Activated naive CD4-positive, alpha-beta T cell treated with anti-CD3 and anti-CD28 coated beads for 36 hours (primary cell): Measurements from ENCODE around the gene WDPCP. TPM values are rescaled to one million over a fixed set of nuclear protein-coding genes. Genes with fewer than 3 reads are reported as not detected.
"Not testable (repeated sequence)": the region's sequence is repeated elsewhere in the genome, so short reads cannot be mapped to it uniquely, and the experiment has no call there.

Experiments used
- CTCF ChIA-PET: fragments of 350-600 bp; sonication (Branson Sonifier 250); formaldehyde crosslinking; loops from one replicate; lab custom pipeline; 2021; ENCODE audit warnings: antibody characterized with exemption; lab: Charles Lee
- DNase-seq: peaks from one replicate; pipeline ENCODE4 v3.0.0-alpha.2; 2020
- H3K27ac Mint-ChIP-seq: one replicate; pipeline ENCODE4 v1.8.0; 2021; ENCODE audit warnings: mild to moderate bottlenecking, mixed read lengths
- H3K27me3 Mint-ChIP-seq: one replicate; pipeline ENCODE4 v1.8.0; 2021; ENCODE audit warnings: low read depth, mixed read lengths
- H3K36me3 Mint-ChIP-seq: one replicate; pipeline ENCODE4 v1.8.0; 2021; ENCODE audit warnings: low read depth, mixed read lengths
- H3K4me1 Mint-ChIP-seq: one replicate; pipeline ENCODE4 v1.8.0; 2021; ENCODE audit warnings: low read depth, mixed read lengths
- H3K4me3 Mint-ChIP-seq: one replicate; pipeline ENCODE4 v1.8.0; 2021; ENCODE audit warnings: mild to moderate bottlenecking, moderate library complexity, mixed read lengths
- H3K9me3 Mint-ChIP-seq: one replicate; pipeline ENCODE4 v1.8.0; 2021; ENCODE audit warnings: mixed read lengths
- intact Hi-C: fragments of 100-400 bp; cut with micrococcal nuclease; formaldehyde crosslinking; loops from one replicate; pipeline ENCODE4 v1.15.1; 2023
- total RNA-seq, 2 experiments: library from RNA; stranded (reverse); gene quantifications; one replicate each; pipeline ENCODE4 v1.2.3, GENCODE V29; 2021

WDPCP gene
- total RNA-seq, 2 experiments from 2014 or later = 5.6 to 5.7 TPM

DNA sequence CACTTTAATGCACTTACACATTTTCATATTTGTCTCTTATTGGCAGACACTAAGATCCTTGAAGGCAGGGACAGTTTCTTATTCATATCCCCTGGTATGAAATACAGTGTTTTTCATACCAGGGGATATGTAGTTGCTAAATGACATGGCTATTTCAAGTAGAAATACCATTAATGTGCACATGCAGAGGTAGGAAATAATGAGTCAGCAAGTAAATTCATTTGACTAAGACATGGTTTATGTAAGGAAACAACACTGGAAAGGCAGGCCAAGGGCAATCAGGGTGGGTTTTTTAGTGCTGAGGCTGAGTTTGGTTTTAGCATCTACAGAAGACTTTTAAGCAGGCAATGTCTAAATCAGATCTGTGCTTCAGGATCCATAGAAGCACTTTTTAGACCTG lies 155.9 kb downstream of the WDPCP start:
- CTCF ChIA-PET = interaction anchor here (0.6 kb wide), 1 partner anchor 1174 kb away, joined by 3 read pairs; no protein-coding TSS in a partner anchor
- no peaks in the 10 kb centered on the region for H3K27me3 Mint-ChIP-seq
- no peaks in the 10 kb centered on the region for H3K4me1 Mint-ChIP-seq
- no peak for DNase-seq
- peaks cover 5% of the 10 kb centered on the region for H3K9me3 Mint-ChIP-seq
- intact Hi-C loops = no loop called here
- H3K27ac Mint-ChIP-seq = no peak overlapping the region
- peaks cover 20% of the 10 kb centered on the region for H3K36me3 Mint-ChIP-seq
- H3K4me3 Mint-ChIP-seq = no peak overlapping the region

DNA sequence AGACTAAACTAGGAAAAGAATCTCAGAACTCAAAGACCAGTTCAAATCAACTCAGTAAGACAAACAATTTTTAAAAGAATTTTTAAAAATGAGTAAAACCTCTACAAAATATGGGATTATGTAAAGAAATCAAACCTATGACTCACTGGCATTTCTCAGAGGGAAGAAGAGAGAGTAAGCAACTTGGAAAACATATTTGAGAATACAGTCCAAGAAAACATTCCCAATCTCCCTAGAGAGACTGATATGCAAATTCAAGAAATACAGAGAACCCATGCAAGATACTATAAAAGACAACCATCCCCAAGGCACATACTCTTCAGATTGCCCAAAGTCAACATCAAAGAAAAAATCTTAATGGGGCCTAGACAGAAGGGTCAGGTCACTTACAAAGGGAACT lies 162.7 kb downstream of the WDPCP start:
- no peak overlapping the region for H3K4me3 Mint-ChIP-seq
- no peaks in the 10 kb centered on the region for H3K27me3 Mint-ChIP-seq
- H3K9me3 Mint-ChIP-seq = peaks cover 5% of the 10 kb centered on the region
- CTCF ChIA-PET = interaction anchor here (0.7 to 1.7 kb wide), 8 partner anchors 8 to 650 kb away, joined by 3 to 18 read pairs (median 4); no protein-coding TSS in a partner anchor
- no peak overlapping the region for H3K27ac Mint-ChIP-seq
- intact Hi-C loops = loop anchor here (1.0 to 10.0 kb wide), 3 partner anchors 439 to 968 kb away; no protein-coding TSS in a partner anchor
- no peak for DNase-seq
- peaks cover 2% of the 10 kb centered on the region for H3K4me1 Mint-ChIP-seq
- peaks cover 21% of the 10 kb centered on the region for H3K36me3 Mint-ChIP-seq

DNA sequence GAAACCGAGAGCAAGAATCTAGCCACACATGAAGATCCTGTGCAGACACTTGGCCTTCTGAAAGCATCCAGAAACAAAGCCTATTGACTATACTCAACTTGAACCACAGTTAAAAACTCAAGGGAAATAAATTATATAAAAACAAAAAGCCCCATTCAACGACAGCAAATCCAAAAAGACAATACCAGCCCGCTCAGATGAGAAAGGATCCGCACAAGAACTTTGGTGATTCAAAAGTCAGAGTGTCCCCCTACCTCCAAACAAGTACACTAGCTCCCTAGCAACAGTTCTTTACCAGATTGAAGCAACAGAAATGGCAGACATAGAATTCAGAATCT lies 163.2 kb downstream of the WDPCP start:
- no peak for DNase-seq
- intact Hi-C loops = loop anchor here (1.0 to 10.0 kb wide), 3 partner anchors 440 to 968 kb away; no protein-coding TSS in a partner anchor
- Mint-ChIP-seq H3K27ac (no peak overlapping the region), H3K4me1 (peaks cover 2% of the 10 kb centered on the region), H3K4me3 (no peak overlapping the region), H3K36me3 (peaks cover 21% of the 10 kb centered on the region), H3K9me3 (peaks cover 5% of the 10 kb centered on the region), H3K27me3 (no peaks in the 10 kb centered on the region)
- CTCF ChIA-PET = interaction anchor here (0.6 to 1.7 kb wide), 14 partner anchors 8 to 969 kb away, joined by 3 to 18 read pairs (median 4); no protein-coding TSS in a partner anchor

DNA sequence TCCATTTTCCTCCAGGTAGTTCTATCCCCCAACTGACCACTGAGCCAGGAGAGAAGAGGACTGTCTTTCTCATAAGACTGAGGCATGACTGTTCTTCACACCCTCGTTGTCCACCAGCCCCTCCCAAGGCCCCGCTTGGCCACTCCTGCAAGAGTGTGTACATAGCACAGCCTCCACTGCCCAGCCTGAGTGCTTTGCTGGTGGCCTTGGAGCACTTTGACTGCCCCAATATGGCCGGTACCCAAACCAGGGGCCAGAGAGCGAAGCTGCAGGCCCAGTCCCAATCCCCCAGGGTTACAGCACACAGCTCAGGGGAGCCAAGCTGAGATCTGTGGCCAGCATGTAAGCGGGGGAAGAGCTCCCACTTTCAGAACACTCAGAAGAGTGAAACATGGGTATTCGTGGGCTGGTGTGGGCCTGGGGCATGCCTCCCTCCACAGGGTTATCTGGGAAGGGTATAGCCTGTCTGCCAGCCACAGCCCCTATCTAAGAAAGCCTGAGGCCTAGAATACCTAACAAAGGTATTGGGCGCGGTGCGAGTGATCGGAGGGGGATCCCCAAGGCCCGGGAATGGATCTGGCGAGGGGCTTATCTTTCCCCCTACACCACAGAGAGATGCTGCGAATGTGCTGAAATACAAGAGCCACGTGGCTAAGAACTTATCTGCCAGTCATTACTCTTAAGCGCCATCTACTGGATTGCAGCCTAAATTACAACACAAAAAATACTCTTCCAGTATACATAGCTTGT lies 163.8 kb downstream of the WDPCP start:
- H3K4me3 Mint-ChIP-seq = no peak overlapping the region
- CTCF ChIA-PET = interaction anchor here (0.6 to 2.0 kb wide), 16 partner anchors 8 to 968 kb away, joined by 3 to 18 read pairs (median 4); no protein-coding TSS in a partner anchor
- no peak overlapping the region for H3K27ac Mint-ChIP-seq
- peaks cover 2% of the 10 kb centered on the region for H3K4me1 Mint-ChIP-seq
- H3K36me3 Mint-ChIP-seq = peaks cover 18% of the 10 kb centered on the region
- no peak for DNase-seq
- no peaks in the 10 kb centered on the region for H3K27me3 Mint-ChIP-seq
- intact Hi-C loops = loop anchor here (1.0 to 10.0 kb wide), 4 partner anchors 367 to 967 kb away; no protein-coding TSS in a partner anchor
- H3K9me3 Mint-ChIP-seq = peaks cover 5% of the 10 kb centered on the region

DNA sequence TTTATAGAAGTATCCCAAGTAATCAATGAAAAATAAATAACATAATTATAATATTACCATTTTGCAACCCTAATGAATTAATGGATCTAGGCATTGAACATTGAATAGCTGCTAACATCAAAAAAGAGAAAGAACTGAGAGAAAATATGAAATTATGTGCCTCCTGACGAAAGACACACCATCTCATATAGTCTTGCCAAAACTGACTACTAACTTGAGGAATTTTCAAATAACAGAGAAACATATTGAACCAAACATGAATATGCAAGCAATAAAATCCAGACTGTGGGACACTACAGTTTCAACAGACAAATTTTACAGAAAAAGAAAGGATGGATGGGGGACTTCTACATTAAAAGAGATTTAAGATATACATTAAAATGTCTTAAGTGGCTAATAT lies 165.7 kb downstream of the WDPCP start:
- peaks cover 3% of the 10 kb centered on the region for H3K36me3 Mint-ChIP-seq
- H3K27me3 Mint-ChIP-seq = no peaks in the 10 kb centered on the region
- no peak overlapping the region for H3K4me3 Mint-ChIP-seq
- CTCF ChIA-PET = interaction anchor here (0.7 to 2.0 kb wide), 2 partner anchors 636 to 1474 kb away, joined by 4 read pairs; no protein-coding TSS in a partner anchor
- no peaks in the 10 kb centered on the region for H3K9me3 Mint-ChIP-seq
- no peak for DNase-seq
- no peak overlapping the region for H3K27ac Mint-ChIP-seq
- peaks cover 2% of the 10 kb centered on the region for H3K4me1 Mint-ChIP-seq
- intact Hi-C loops = loop anchor here (5.0 to 10.0 kb wide), 2 partner anchors 365 to 442 kb away; no protein-coding TSS in a partner anchor

DNA sequence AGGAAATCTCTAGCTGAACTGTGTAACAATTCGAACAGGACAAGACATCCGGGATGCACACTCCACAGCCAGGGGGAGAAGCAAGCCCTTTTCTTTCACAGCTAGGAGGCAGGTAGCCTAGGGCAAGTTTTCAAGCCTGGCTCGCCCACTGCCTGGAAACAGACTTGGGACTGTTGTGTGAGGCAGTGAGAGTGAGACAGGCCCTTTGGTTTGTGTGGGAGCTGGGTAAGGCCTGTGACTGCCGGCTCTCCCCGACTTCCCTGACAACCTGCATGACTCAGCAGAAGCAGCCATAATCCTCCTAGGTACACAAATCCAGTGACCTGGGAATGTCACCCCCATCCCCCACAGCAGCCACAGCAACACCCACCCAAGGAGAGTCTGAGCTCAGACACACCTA lies 179.7 kb downstream of the WDPCP start:
- no peak for DNase-seq
- Mint-ChIP-seq H3K9me3 (no peaks in the 10 kb centered on the region), H3K4me1 (no peaks in the 10 kb centered on the region), H3K27ac (no peak overlapping the region), H3K4me3 (no peak overlapping the region), H3K27me3 (no peaks in the 10 kb centered on the region), H3K36me3 (peaks cover 4% of the 10 kb centered on the region)
- CTCF ChIA-PET = no interaction called here
- intact Hi-C loops = no loop called here

DNA sequence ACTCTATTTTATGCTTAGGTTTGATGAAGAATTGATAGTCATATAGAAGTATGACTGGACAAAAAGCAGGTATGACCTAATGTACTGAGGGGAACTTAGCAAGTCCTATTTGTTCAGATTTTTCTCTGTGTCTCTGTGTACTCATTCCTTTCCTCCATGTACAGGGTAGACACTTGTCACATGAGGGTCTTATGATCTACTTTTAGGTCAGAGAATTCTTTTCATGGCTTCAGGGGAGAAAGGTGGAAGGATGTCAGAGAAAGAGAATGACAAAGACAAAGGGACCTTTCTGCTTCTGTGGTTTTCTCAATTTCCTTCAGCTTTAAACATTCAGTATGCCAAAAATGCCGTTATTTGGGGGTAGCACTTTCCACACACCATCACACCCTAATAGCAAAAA lies 181.6 kb downstream of the WDPCP start:
- intact Hi-C loops = no loop called here
- no peak overlapping the region for H3K4me3 Mint-ChIP-seq

DNA sequence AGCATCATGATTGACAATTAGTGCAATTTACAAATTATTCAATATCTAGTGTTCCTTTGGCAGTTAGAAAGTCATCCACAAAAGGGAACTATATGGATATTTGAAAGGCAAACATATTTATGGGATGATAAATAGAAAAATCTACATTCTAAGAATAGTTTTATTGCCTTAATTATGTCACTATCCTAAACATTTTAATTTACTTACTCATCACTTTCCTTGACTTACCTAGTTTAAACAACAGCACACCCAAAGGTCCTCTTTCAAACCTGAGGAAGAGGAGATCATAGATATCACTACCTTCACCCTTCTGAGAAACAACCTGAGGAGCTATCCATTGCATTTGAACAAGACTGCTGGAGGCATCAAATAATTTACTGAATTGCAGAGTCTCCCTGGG lies 184.5 kb downstream of the WDPCP start:
- H3K27me3 Mint-ChIP-seq = no peaks in the 10 kb centered on the region
- H3K4me3 Mint-ChIP-seq = no peak overlapping the region
- H3K4me1 Mint-ChIP-seq = no peaks in the 10 kb centered on the region
- CTCF ChIA-PET = no interaction called here
- H3K9me3 Mint-ChIP-seq = peaks cover 6% of the 10 kb centered on the region
- no peak overlapping the region for H3K27ac Mint-ChIP-seq
- intact Hi-C loops = no loop called here
- no peak for DNase-seq
- H3K36me3 Mint-ChIP-seq = peaks cover 21% of the 10 kb centered on the region

More for the DNA sequence above, 181.6 kb downstream of the WDPCP start:
- peaks cover 6% of the 10 kb centered on the region for H3K9me3 Mint-ChIP-seq
- H3K27me3 Mint-ChIP-seq = no peaks in the 10 kb centered on the region
- peaks cover 16% of the 10 kb centered on the region for H3K36me3 Mint-ChIP-seq
- DNase-seq = no peak
- no peak overlapping the region for H3K27ac Mint-ChIP-seq
- H3K4me1 Mint-ChIP-seq = no peaks in the 10 kb centered on the region
- CTCF ChIA-PET = no interaction called here

DNA sequence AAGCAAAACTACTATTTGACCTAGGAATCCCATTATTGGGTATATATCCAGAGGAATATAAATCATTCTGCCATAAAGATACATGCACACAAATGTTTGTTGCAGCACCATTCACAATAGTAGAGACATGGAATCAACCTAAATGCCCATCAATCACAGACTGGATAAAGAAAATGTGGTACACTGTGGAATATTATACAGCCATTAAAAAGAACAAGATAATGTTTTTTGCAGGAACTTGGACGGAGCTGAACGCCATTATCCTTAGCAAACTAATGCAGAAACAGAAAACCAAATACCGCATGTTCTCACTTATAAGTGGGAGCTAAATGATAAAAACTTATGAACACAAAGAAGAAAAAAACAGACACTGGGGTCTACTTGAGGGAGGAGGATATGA lies 185.4 kb downstream of the WDPCP start:
- H3K27ac Mint-ChIP-seq, intact Hi-C loops, DNase-seq, H3K4me1 Mint-ChIP-seq, CTCF ChIA-PET, H3K4me3 Mint-ChIP-seq, H3K9me3 Mint-ChIP-seq, H3K27me3 Mint-ChIP-seq: not testable (repeated sequence)
- peaks cover 21% of the 10 kb centered on the region for H3K36me3 Mint-ChIP-seq

DNA sequence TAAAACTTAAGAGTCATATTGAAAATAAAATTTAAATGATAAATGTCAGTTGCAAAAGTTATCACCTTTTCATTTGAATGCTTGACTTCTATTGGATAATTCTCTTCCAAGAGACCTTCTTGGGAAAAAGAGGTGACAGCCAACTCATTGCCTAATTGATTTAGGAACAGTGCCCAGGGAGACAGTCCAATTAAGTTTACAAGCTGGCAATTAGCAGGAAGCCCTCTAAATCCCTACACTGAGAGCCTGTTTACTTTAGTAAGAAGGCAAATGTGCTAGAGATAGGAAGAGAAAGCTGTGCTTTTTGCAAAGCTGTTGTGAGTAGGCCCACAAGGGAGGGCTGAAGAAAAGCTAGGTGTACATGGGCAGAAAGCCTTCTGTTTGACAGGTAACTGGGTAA lies 189.1 kb downstream of the WDPCP start:
- DNase-seq = no peak
- CTCF ChIA-PET = interaction anchor here (0.6 kb wide), 1 partner anchor 22 kb away, joined by 3 read pairs; no protein-coding TSS in a partner anchor
- intact Hi-C loops = no loop called here
- Mint-ChIP-seq H3K36me3 (peaks cover 29% of the 10 kb centered on the region), H3K27ac (no peak overlapping the region), H3K4me1 (no peaks in the 10 kb centered on the region), H3K9me3 (peaks cover 10% of the 10 kb centered on the region), H3K4me3 (no peak overlapping the region), H3K27me3 (no peaks in the 10 kb centered on the region)

DNA sequence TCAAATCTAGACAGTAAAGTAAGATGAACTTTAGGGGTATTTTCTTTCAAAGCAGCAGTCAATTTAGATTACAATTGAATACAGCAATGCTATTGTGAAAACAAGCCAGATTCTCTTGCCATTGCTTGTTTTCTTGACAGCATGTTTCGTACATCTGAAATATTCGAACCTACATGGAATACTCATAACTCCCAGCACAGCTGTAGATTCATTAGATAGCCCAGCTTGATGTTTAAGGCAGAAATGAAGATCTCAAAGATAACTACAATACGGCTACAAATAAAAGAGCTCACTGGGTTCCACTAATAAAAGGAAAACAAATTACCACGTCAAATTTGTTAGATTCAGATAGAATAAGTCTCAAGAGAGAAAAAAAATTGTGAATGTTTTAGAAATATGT lies 208.8 kb downstream of the WDPCP start:
- Mint-ChIP-seq H3K4me3 (no peak overlapping the region), H3K4me1 (peaks cover 5% of the 10 kb centered on the region), H3K27me3 (no peaks in the 10 kb centered on the region), H3K9me3 (no peaks in the 10 kb centered on the region), H3K27ac (no peak overlapping the region), H3K36me3 (peaks cover 14% of the 10 kb centered on the region)
- DNase-seq = no peak
- intact Hi-C loops = no loop called here
- CTCF ChIA-PET = no interaction called here

DNA sequence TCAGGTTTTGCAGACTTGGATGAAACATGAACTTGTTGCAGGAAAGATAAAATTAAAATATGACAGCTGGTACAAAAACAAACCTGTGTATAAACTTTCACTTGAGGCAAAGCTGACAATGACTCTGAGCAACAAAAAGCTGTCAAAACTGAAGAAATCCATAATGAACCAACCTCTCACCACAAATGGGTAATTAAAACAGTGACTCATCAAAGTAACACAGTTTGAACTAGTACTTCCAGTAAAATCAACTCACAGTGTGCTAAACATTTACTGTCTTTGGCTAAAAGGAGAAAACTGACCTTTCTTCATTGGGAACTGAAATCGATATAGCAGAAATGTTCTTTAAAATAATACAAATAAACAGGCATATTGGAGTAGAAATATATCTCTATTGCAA lies 209.7 kb downstream of the WDPCP start:
- CTCF ChIA-PET = interaction anchor here (0.6 kb wide), 1 partner anchor 652 kb away, joined by 4 read pairs; no protein-coding TSS in a partner anchor
- intact Hi-C loops = no loop called here
- DNase-seq = no peak
- Mint-ChIP-seq H3K4me1 (peaks cover 5% of the 10 kb centered on the region), H3K27ac (no peak overlapping the region), H3K9me3 (no peaks in the 10 kb centered on the region), H3K27me3 (no peaks in the 10 kb centered on the region), H3K36me3 (peaks cover 18% of the 10 kb centered on the region), H3K4me3 (no peak overlapping the region)
